Measurements from ENCODE around the gene PHF20.
"Not testable (repeated sequence)": the region's sequence is repeated elsewhere in the genome, so short reads cannot be mapped to it uniquely, and the experiment has no call there.

The PHF20 gene

DNA sequence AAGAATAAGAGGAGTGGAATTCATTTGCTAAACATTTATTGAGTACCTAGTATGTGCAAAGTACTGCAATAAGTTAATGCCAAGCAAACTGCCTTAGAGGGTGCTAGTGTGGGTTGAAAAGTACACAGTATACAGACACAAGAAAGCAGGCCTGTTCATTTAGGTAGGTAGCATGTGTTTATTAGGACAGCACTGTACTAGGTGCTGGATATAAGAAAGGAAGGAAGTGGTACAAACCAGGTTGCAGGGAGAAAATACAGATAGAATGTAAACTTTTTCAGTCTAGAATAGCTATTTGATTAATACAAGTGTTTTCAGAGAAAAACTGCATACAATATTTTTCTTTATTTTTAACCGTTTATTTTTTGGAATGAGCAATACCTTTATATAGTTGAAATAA, 68.1 kb downstream of the PHF20 start:
- TF ChIP-seq, protein P1, sequence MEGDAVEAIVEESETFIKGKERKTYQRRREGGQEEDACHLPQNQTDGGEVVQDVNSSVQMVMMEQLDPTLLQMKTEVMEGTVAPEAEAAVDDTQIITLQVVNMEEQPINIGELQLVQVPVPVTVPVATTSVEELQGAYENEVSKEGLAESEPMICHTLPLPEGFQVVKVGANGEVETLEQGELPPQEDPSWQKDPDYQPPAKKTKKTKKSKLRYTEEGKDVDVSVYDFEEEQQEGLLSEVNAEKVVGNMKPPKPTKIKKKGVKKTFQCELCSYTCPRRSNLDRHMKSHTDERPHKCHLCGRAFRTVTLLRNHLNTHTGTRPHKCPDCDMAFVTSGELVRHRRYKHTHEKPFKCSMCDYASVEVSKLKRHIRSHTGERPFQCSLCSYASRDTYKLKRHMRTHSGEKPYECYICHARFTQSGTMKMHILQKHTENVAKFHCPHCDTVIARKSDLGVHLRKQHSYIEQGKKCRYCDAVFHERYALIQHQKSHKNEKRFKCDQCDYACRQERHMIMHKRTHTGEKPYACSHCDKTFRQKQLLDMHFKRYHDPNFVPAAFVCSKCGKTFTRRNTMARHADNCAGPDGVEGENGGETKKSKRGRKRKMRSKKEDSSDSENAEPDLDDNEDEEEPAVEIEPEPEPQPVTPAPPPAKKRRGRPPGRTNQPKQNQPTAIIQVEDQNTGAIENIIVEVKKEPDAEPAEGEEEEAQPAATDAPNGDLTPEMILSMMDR (IDR thresholded peaks at IDR 0.05; ENCODE audit: extremely low read depth, insufficient read depth, missing control alignments), result no peak
- in situ Hi-C loops (cut with MboI; ENCODE audit: low pct_unique_long_range_greater_than_20kb, low sequenced_read_pairs, unreplicated experiment), result no loop called here
- no peak for DNase-seq (ENCODE audit: low spot score)

DNA sequence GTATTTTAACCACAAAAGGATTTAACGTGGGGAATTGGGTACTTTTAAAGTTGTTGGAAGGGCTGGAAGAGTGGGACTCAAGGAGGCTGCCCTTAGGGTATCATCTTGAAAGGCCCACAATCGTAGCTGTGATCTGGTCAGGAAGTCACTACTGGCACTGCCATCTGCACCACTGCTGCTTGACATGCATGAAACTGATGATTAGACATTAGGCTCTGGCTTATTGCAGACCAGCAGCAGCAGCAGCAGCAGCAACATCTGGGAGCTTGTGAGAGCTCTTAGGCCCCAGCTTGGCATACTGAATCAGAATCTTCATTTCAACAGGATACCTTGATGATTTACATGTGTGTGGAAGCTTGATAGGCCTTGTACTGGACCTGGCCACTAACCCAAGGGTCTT, 68.6 kb downstream of the PHF20 start:
- TF ChIP-seq, protein P1 (IDR thresholded peaks at IDR 0.05; ENCODE audit: extremely low read depth, insufficient read depth, missing control alignments), result no peak
- DNase-seq (ENCODE audit: low spot score), result no peak
- in situ Hi-C loops (cut with MboI; ENCODE audit: low pct_unique_long_range_greater_than_20kb, low sequenced_read_pairs, unreplicated experiment), result no loop called here

GRCh38 chr20:35842361-35842760, 70.5 kb downstream of the PHF20 start:
- no peak for DNase-seq (ENCODE audit: low spot score)
- in situ Hi-C loops (cut with MboI; ENCODE audit: low pct_unique_long_range_greater_than_20kb, low sequenced_read_pairs, unreplicated experiment), result no loop called here
- TF ChIP-seq, protein P1 (IDR thresholded peaks at IDR 0.05; ENCODE audit: extremely low read depth, insufficient read depth, missing control alignments), result no peak

- in situ Hi-C loops (cut with MboI; ENCODE audit: low pct_unique_long_range_greater_than_20kb, low sequenced_read_pairs, unreplicated experiment); DNase-seq (ENCODE audit: low spot score): not testable (repeated sequence)
These were observed 72.1 kb downstream of the PHF20 start for GRCh38 chr20:35843894-35844293.

DNA sequence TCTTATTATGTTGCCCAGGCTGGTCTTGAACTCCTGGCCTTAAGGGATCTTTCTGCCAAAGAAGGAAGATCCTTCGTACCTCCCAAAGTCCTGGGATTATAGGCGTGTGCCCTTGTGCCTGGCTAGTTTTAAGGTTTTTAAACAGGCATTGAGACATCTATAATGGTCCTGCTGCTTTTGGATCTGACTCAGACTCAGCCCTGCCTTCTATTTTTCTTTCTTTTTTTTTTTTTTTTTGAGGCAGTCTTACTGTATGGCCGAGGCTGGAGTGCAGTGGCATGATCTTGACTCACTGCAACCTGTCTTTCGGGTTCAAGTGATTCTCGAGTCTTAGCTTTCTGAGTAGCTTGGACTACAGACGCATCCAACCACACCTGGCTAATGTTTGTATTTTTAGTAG, 73.7 kb downstream of the PHF20 start:
- TF ChIP-seq, protein P1 (IDR thresholded peaks at IDR 0.05; ENCODE audit: extremely low read depth, insufficient read depth, missing control alignments), result no peak
- no peak for DNase-seq (ENCODE audit: low spot score)
- in situ Hi-C loops (cut with MboI; ENCODE audit: low pct_unique_long_range_greater_than_20kb, low sequenced_read_pairs, unreplicated experiment), result no loop called here

DNA sequence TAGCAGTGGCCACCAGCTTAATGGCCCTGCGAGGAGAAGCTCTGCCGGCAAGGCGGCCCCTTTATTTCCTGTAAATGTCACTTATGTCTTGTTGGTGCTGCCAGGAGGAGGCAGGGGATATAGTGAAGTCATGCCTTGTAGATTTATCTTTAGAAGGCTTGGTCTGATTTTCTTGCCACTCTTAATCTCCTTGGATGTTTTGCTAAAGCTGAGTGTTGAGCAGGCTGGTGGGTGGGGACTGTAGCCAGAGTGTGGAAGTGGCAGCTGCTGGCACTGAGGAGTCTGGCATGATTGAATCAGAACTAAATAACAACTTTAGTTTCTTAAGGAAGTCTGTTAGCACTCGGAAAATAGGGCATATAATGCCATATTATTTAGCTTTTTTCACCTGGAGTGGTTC, 77.9 kb downstream of the PHF20 start:
- in situ Hi-C loops (cut with MboI; ENCODE audit: low pct_unique_long_range_greater_than_20kb, low sequenced_read_pairs, unreplicated experiment), result no loop called here
- TF ChIP-seq, protein P1 (IDR thresholded peaks at IDR 0.05; ENCODE audit: extremely low read depth, insufficient read depth, missing control alignments), result no peak
- no peak for DNase-seq (ENCODE audit: low spot score)

DNA sequence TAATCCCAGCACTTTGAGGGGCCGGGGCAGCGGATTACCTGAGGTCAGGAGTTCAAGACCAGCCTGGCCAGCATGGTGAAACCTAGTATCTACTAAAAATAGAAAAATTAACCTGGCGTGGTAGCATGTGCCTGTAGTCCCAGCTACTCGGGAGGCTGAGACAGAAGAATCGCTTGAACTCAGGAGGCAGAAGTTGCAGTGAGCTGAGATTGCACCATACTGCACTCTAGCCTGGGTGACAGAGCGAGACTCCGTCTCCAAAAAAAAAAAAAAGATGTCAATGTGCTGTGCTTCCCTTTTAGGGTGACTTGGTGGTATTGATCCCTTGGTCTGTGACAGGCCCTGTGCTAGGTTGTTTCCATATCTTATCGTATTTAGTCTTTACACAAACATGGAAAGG, 79.8 kb downstream of the PHF20 start:
- in situ Hi-C loops (cut with MboI; ENCODE audit: low pct_unique_long_range_greater_than_20kb, low sequenced_read_pairs, unreplicated experiment); DNase-seq (ENCODE audit: low spot score): not testable (repeated sequence)

DNA sequence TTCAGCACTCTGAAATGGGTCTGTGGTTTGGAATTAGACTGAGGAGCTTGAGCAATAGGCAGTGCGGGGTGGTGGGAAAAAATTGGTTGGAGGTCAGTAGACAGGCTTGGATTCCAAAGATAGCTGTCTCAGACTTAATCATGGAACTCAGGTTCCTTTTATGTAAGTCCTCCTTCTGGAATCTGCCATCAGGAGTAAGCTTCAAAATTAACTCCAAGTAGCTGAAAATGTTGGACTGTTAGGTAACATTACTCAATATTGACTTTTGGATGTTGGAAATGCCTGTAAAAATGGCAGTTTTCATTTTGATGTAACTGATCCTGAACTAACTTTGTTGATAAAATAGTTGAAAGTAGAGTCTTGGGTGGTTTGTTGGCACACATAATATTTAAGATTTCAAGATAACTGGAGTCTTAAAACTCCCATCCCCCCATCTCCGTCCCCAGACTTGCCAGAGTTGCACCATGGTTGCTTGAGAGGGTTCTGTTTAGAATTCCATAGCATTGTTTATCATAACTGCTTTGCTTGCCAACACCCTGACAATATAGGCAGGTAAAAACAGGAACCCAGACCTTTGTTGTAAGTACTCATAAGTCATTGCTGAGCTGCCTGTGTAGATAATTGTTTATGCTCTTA, 83.0 kb downstream of the PHF20 start:
- TF ChIP-seq, protein P1 (IDR thresholded peaks at IDR 0.05; ENCODE audit: extremely low read depth, insufficient read depth, missing control alignments), result no peak
- in situ Hi-C loops (cut with MboI; ENCODE audit: low pct_unique_long_range_greater_than_20kb, low sequenced_read_pairs, unreplicated experiment), result no loop called here
- no peak for DNase-seq (ENCODE audit: low spot score)

DNA sequence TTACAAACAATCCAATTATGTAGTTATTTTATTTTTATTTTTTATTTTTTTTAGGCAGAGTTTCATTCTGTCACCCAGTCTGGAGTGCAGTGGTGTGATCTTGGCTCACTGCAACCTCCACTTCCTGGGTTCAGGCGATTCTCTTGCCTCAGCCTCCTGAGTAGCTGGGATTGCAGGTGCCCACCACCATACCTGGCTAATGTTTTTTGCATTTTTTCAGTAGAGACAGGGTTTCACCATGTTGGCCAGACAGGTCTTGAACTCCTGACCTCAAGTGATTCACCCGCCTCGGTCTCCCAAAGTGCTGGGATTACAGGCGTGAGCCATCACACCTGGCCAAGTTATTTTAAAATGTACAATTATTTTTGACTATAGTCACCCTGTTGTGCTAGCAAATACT, 83.8 kb downstream of the PHF20 start:
- DNase-seq (ENCODE audit: low spot score); in situ Hi-C loops (cut with MboI; ENCODE audit: low pct_unique_long_range_greater_than_20kb, low sequenced_read_pairs, unreplicated experiment): not testable (repeated sequence)
